Activated CD8-positive, alpha-beta memory T cell treated with anti-CD3 and anti-CD28 coated beads, Interleukin-2, amount 10 ng/mL, durations not matched to agents 7 days and 5 days (primary cell): Measurements from ENCODE around the gene A1BG. TPM values are rescaled to one million over a fixed set of nuclear protein-coding genes. Genes with fewer than 3 reads are reported as not detected.

Source experiments
- ATAC-seq: fragments of 150-1000 bp; cut with Tn5 transposase; one replicate; pipeline ENCODE4 v1.10.0; 2021; ENCODE audit warnings: moderate library complexity
- CTCF ChIA-PET: fragments of 350-600 bp; sonication (Branson Sonifier 250); formaldehyde crosslinking; loops from one replicate; lab custom pipeline; 2021; ENCODE audit warnings: antibody characterized with exemption; lab: Charles Lee
- DNase-seq: peaks from one replicate; pipeline ENCODE4 v3.0.0-alpha.2; 2020
- H3K27ac Mint-ChIP-seq: one replicate; pipeline ENCODE4 v1.8.0; 2021; ENCODE audit warnings: mild to moderate bottlenecking, mixed read lengths
- H3K27me3 Mint-ChIP-seq: one replicate; pipeline ENCODE4 v1.8.0; 2021; ENCODE audit warnings: mixed read lengths
- H3K36me3 Mint-ChIP-seq: one replicate; pipeline ENCODE4 v1.8.0; 2021; ENCODE audit warnings: mild to moderate bottlenecking, mixed read lengths
- H3K4me1 Mint-ChIP-seq: one replicate; pipeline ENCODE4 v1.8.0; 2021; ENCODE audit warnings: mixed read lengths
- H3K4me3 Mint-ChIP-seq: one replicate; pipeline ENCODE4 v1.8.0; 2021; ENCODE audit warnings: mild to moderate bottlenecking, moderate library complexity, mixed read lengths
- H3K9me3 Mint-ChIP-seq: one replicate; pipeline ENCODE4 v1.8.0; 2022; ENCODE audit warnings: low read depth, mixed read lengths
- total RNA-seq, 2 experiments: library from RNA; stranded (reverse); gene quantifications; one replicate each; pipeline ENCODE4 v1.2.3, GENCODE V29; 2021

The A1BG gene
- total RNA-seq, 2 experiments from 2014 or later: 12.2 to 12.8 TPM

GRCh38 chr19:58394821-58395219, 41.5 kb upstream of the A1BG start:
- ATAC-seq: no peak
- Mint-ChIP-seq H3K9me3 (no peaks in the 10 kb centered on the region), H3K27ac (no peak overlapping the region), H3K36me3 (peaks cover 41% of the 10 kb centered on the region), H3K27me3 (peaks cover 8% of the 10 kb centered on the region), H3K4me3 (no peak overlapping the region), H3K4me1 (peaks cover 32% of the 10 kb centered on the region)
- DNase-seq: no peak
- CTCF ChIA-PET: no interaction called here

DNA sequence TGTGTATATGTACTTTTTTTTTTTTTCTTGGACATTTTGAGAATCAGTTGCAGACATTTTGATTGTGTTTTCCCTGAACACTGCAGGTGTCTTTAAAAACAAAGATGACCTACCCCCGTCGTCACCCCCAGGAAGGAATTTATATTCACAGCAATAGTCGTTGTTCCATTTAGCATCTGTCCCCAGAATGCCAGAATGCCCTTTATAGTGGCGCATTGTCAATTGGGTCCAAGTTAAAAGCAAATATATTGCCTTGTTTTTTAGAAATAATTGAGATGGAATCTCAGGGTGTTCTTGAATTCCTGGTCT, 40.4 kb upstream of the A1BG start:
- Mint-ChIP-seq H3K4me1 (peaks cover 37% of the 10 kb centered on the region), H3K36me3 (peaks cover 48% of the 10 kb centered on the region), H3K27ac (no peak overlapping the region), H3K27me3 (peaks cover 8% of the 10 kb centered on the region), H3K4me3 (no peak overlapping the region), H3K9me3 (no peaks in the 10 kb centered on the region)
- CTCF ChIA-PET: no interaction called here
- no peak for DNase-seq
- no peak for ATAC-seq

DNA sequence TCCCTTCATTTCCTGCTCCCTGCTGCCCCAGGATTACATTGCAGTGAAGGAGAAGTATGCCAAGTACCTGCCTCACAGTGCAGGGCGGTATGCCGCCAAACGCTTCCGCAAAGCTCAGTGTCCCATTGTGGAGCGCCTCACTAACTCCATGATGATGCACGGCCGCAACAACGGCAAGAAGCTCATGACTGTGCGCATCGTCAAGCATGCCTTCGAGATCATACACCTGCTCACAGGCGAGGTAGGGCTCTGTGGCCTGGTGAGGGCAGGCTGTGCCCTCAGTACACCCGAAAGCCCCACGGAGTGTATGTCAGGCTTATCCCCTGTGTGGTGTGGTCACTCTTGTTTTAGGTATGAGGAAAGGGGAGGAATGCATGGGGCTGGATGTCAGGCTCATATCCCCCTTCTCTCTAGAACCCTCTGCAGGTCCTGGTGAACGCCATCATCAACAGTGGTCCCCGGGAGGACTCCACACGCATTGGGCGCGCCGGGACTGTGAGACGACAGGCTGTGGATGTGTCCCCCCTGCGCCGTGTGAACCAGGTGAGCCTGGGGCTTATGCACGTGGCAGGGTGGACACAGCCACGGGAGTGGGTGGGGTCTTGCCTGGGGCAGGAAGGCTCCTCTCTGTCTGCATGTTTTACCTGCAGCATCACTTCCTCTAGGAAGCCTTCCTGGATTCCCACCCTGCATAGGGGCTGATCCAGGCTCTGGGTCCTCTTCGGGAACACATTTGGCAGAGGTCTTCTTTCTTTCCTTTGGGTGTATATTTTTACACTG, 39.8 kb upstream of the A1BG start:
- DNase-seq (no peak), ATAC-seq (no peak)
- H3K27ac Mint-ChIP-seq: no peak overlapping the region
- H3K4me3 Mint-ChIP-seq: no peak overlapping the region
- CTCF ChIA-PET: no interaction called here
- no peaks in the 10 kb centered on the region for H3K9me3 Mint-ChIP-seq
- peaks cover 41% of the 10 kb centered on the region for H3K4me1 Mint-ChIP-seq
- H3K36me3 Mint-ChIP-seq: peaks cover 52% of the 10 kb centered on the region
- H3K27me3 Mint-ChIP-seq: peaks cover 8% of the 10 kb centered on the region

DNA sequence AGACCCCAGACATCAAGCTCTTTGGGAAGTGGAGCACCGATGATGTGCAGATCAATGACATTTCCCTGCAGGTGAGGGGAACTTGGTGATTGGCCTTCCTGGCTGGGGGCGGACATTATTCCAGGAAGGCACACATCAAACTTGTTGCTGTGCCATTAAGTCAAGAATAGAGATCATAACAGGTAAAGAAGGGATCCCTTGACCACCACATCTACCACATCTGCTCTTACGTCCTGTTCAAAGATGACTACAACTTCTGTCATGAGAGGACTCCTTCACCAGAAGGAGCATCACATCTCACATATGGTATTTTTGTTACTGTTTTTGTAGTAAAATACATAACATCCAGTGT, 34.9 kb upstream of the A1BG start:
- CTCF ChIA-PET: interaction anchor here (1.2 to 1.5 kb wide), 2 partner anchors 20 to 131 kb away, joined by 3 to 6 read pairs; partner anchors contain the start of genes ZBTB45 and ZNF584
- ATAC-seq (no peak), DNase-seq (no peak)
- no peaks in the 10 kb centered on the region for H3K27me3 Mint-ChIP-seq
- peak overlapping the region; percentile 98 for H3K4me3 Mint-ChIP-seq
- H3K9me3 Mint-ChIP-seq: no peaks in the 10 kb centered on the region
- H3K36me3 Mint-ChIP-seq: peaks cover 34% of the 10 kb centered on the region
- H3K27ac Mint-ChIP-seq: peak overlapping the region; percentile 96
- H3K4me1 Mint-ChIP-seq: peaks cover 50% of the 10 kb centered on the region

DNA sequence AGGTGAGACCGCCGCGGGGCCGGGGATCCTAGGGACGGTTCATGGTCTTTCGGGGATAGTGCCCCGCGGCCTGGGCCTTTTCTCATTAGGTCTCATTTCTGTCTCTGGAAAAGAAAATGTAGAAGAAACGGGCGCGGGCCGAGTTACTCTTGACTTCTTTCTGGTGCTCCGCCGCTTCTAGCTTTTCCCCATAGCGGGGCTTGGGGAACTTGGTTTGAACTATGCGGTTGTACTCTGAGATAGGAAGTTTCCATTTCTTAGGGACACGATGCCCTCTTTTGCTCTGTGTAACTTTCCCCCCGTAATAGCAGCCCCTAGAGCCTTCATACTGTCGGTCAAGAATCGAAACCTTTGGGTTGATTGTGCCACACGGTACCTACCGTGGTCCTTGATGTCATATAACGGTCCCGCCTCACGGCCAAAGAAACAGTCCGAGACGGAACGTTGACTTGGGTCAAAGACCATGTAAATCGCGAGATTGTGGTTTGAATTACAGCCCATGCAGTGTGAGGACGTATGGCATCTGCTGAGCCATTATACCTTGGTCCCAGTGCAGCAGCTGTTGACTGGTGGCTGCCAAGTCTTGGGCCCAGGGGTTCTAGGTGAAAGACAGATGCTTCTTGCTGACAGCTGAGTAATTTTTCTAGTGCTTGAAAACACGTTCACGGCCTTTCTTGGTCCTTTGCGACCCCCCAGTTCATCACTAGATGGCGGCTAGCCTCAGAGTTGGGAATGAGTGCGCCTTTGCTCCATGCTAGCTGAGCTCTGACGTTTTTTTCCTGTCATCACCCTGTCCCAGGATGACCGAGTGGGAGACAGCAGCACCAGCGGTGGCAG, 34.3 kb upstream of the A1BG start:
- Mint-ChIP-seq H3K9me3 (no peaks in the 10 kb centered on the region), H3K27ac (peak overlapping the region; percentile 96), H3K4me1 (peaks cover 45% of the 10 kb centered on the region), H3K27me3 (no peaks in the 10 kb centered on the region), H3K4me3 (peak overlapping the region; percentile 98), H3K36me3 (peaks cover 28% of the 10 kb centered on the region)
- peak; percentile 4 for ATAC-seq
- DNase-seq: no peak
- CTCF ChIA-PET: interaction anchor here (1.1 to 1.5 kb wide), 3 partner anchors 12 to 132 kb away, joined by 3 to 6 read pairs (median 5); partner anchors contain the start of genes ZBTB45 and ZNF584

DNA sequence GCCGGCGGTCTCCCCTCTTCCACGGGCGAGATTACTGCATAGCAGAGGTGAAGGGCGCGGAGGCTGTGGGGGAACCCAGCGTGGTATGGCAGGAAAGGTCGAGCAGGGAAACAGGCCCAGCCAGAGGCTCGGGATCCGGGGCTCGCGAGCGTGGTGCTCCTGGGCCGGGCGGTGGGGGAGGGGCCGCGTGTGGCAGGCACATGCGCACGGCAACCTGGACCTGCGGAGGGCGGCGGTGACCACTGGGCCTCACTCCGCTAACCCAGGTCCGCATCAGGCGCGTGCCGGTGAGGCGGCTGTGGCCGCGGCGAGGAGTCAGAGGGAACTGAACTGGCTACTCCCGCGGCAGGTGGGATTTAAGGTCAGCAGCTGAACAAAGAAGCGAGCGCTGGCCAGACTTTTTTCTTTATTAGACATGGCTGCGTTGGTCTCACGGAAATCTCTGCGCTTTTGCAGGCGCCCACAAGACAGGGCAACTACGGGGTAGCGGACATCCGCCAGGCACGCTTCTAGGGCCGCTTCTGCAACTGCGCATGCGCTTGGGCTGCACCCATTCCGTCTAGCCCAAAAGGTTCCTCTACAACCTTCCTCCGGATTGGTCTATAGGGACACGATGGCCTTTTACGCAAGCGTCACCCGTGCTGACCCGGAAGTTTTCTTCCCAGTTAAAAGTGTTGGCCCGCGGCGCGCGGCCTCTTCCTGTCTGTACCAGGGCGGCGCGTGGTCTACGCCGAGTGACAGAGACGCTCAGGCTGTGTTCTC, 33.5 kb upstream of the A1BG start, which contains the start of gene RPS5:
TSS of gene RPS5 (plus strand) at position 694 of the 762 bp plus-strand sequence. CDS start 869 bp downstream, outside the sequence.
- peak; percentile 87 for ATAC-seq
- CTCF ChIA-PET: interaction anchor here (1.1 to 1.5 kb wide), 2 partner anchors 13 to 133 kb away, joined by 5 to 6 read pairs; partner anchors contain the start of gene ZBTB45
- peaks cover 47% of the 10 kb centered on the region for H3K4me1 Mint-ChIP-seq

GRCh38 chr19:58385891-58386575, 32.7 kb upstream of the A1BG start:
- CTCF ChIA-PET: no interaction called here

More for the DNA sequence above, 33.5 kb upstream of the A1BG start, which contains the start of gene RPS5:
- H3K9me3 Mint-ChIP-seq: no peaks in the 10 kb centered on the region
- H3K27ac Mint-ChIP-seq: peak within 1 kb of the TSS; percentile 96
- H3K36me3 Mint-ChIP-seq: peaks cover 24% of the 10 kb centered on the region
- peak; percentile 98 for DNase-seq
- H3K4me3 Mint-ChIP-seq: peak within 1 kb of the TSS; percentile 98
- H3K27me3 Mint-ChIP-seq: no peaks in the 10 kb centered on the region

DNA sequence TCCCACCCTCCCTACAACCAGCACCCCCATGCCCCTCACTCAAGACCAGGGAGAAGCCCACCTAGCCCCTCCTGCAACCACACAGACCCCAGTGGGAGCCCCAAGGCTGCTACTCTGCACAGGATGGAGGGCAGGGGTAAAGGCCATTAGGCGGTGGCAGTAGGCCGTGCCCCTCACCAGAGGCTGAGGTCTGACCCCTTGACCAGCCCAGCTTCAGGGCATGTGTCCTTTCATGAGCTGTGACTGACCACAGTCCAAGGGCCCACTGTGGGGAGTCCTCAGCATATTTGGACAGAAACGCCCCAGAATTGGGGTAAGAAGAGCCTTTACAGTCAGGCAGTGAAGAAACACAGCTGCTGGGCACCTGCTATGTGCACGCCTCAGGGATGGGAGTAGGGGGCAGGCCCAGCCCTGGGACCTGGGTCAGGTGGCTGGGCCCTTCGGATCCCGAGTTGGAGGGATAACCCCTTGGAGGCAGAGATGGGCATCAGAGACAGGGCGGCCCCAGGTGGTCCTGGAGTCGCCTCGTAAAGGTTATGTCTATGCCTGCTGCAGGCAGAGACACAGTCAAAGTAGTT, 32.1 kb upstream of the A1BG start:
- Mint-ChIP-seq H3K27ac (peak overlapping the region; percentile 96), H3K4me3 (peak overlapping the region; percentile 98), H3K36me3 (peaks cover 17% of the 10 kb centered on the region), H3K4me1 (peaks cover 38% of the 10 kb centered on the region), H3K9me3 (no peaks in the 10 kb centered on the region), H3K27me3 (no peaks in the 10 kb centered on the region)
- no peak for ATAC-seq
- CTCF ChIA-PET: no interaction called here
- no peak for DNase-seq

More at GRCh38 chr19:58385891-58386575, 32.7 kb upstream of the A1BG start:
- peak overlapping the region; percentile 98 for H3K4me3 Mint-ChIP-seq
- no peak for DNase-seq
- H3K27me3 Mint-ChIP-seq: no peaks in the 10 kb centered on the region
- H3K4me1 Mint-ChIP-seq: peaks cover 45% of the 10 kb centered on the region
- peaks cover 23% of the 10 kb centered on the region for H3K36me3 Mint-ChIP-seq
- H3K27ac Mint-ChIP-seq: peak overlapping the region; percentile 96
- ATAC-seq: no peak
- no peaks in the 10 kb centered on the region for H3K9me3 Mint-ChIP-seq

DNA sequence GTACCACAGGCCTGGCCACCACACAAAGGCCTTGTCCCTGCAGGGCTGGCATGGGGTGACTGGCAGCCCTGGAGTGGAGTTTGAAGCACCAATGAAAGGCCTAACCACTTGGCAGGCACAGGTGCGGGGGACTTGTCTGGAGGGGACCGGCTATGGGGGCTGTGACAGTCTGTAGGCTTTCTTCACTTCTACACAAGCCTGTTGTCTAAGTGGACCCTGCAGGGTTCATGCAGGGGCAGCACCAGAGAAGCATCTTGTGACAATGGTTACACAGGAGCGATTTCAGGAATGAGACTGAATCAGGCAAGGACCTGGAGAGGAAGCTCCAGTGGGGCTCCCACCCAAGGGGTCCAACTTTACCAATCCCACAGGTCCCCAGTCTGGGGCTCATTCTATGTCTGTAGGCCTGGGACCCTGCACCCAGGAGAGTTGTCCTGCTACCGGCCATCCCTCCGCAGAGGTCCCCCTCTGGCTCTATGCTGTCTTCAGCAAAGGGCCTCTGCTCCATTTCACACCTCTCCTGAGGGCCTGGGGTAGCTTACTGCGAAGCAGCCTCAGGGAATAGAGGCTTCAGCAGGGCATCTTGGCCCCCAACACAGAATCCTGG, 29.8 kb upstream of the A1BG start:
- H3K27me3 Mint-ChIP-seq: no peaks in the 10 kb centered on the region
- peaks cover 42% of the 10 kb centered on the region for H3K4me1 Mint-ChIP-seq
- H3K36me3 Mint-ChIP-seq: peaks cover 3% of the 10 kb centered on the region
- no peak for DNase-seq
- CTCF ChIA-PET: no interaction called here
- H3K9me3 Mint-ChIP-seq: no peaks in the 10 kb centered on the region
- no peak overlapping the region for H3K4me3 Mint-ChIP-seq
- ATAC-seq: no peak
- H3K27ac Mint-ChIP-seq: no peak overlapping the region

- peak overlapping the region; percentile 93 for H3K27ac Mint-ChIP-seq
- CTCF ChIA-PET: interaction anchor here (0.8 to 1.1 kb wide), 3 partner anchors 27 to 138 kb away, joined by 3 read pairs; partner anchors contain the start of genes ZBTB45 and ZNF584
- H3K36me3 Mint-ChIP-seq: no peaks in the 10 kb centered on the region
These were observed 28.3 kb upstream of the A1BG start for GRCh38 chr19:58381460-58382212.

DNA sequence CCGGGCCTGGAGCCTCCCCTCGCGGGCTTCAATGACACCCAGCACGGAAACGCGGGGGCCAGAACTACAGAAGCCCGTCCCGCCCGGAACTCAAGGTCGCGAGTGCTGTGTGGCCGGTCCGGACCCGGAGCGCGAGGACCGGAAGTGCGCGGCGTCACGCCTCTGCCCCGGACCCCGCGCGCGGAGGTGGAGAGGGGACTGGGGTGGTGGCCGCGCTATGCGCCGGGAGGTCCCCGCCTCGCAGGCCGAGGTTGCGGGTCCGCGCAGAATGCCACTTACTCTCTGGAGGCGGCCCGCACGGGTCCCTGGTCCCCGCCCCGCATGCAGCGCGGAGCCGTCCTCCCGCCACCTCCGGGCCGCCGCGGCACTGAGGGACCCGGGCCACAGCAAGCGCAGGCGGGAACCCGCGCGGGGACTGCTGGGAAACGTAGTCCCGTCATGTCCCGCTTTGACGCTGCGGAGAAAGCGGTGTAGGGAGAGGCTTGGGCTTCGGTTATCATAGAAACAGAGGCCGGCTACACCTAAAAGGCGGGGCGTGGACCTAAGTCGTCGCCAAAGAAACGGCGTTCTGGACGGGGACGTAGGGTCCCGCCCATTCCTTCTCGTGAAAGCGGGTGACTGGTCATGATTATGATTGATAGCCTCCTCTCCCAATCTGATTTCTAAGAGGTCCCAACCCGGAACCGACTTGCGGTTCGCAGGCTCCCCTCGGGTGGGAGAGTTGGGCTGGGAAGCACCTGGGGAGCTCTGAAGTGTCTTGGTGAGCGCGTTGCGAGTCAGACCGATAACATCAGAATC, 27.6 kb upstream of the A1BG start, which contains the start of gene ZNF837:
TSS of gene ZNF837 (minus strand) at position 369 of the 798 bp plus-strand sequence. CDS start 11,698 bp downstream, outside the sequence.
- peak; percentile 89 for ATAC-seq
- Mint-ChIP-seq H3K36me3 (no peaks in the 10 kb centered on the region), H3K4me1 (peaks cover 32% of the 10 kb centered on the region), H3K4me3 (peak within 1 kb of the TSS; percentile 93), H3K9me3 (no peaks in the 10 kb centered on the region), H3K27ac (peak within 1 kb of the TSS; percentile 93), H3K27me3 (no peaks in the 10 kb centered on the region)
- CTCF ChIA-PET: interaction anchor here (0.8 kb wide), 1 partner anchor 139 kb away, joined by 3 read pairs; the partner anchor contains the start of gene ZBTB45
- peak; percentile 99 for DNase-seq

More at GRCh38 chr19:58381460-58382212, 28.3 kb upstream of the A1BG start:
- DNase-seq (no peak), ATAC-seq (no peak)
- no peaks in the 10 kb centered on the region for H3K9me3 Mint-ChIP-seq
- peaks cover 35% of the 10 kb centered on the region for H3K4me1 Mint-ChIP-seq
- no peaks in the 10 kb centered on the region for H3K27me3 Mint-ChIP-seq
- peak overlapping the region; percentile 93 for H3K4me3 Mint-ChIP-seq
